Measurements from ENCODE around the gene MX2.
"Not testable (repeated sequence)": the region's sequence is repeated elsewhere in the genome, so short reads cannot be mapped to it uniquely, and the experiment has no call there.

Gene MX2

GRCh38 chr21:41418393-41418792, 56.6 kb downstream of the MX2 start:
- no peak for DNase-seq (ENCODE audit: low read depth)

- no peak for DNase-seq (ENCODE audit: low read depth)
Observed at GRCh38 chr21:41418956-41419680, 57.3 kb downstream of the MX2 start.

GRCh38 chr21:41419921-41420862, 58.4 kb downstream of the MX2 start:
- peak; percentile 70 for DNase-seq (ENCODE audit: low read depth)

GRCh38 chr21:41420998-41421397, 59.2 kb downstream of the MX2 start:
- DNase-seq (ENCODE audit: low read depth), result not testable (repeated sequence)

GRCh38 chr21:41422546-41423304, 60.9 kb downstream of the MX2 start:
- DNase-seq (ENCODE audit: low read depth), result no peak

GRCh38 chr21:41423305-41423636, 61.4 kb downstream of the MX2 start:
- DNase-seq (ENCODE audit: low read depth), result not testable (repeated sequence)

- no peak for DNase-seq (ENCODE audit: low read depth)
Observed at GRCh38 chr21:41425588-41425953, 63.7 kb downstream of the MX2 start.

- DNase-seq (ENCODE audit: low read depth), result no peak
Observed at GRCh38 chr21:41425954-41426675, 64.3 kb downstream of the MX2 start, which contains the start of gene MX1. Gene MX1 (plus strand): TSS chr21:41426239. CDS start chr21:41432071, 5,832 bp downstream.

- no peak for DNase-seq (ENCODE audit: low read depth)
Observed at GRCh38 chr21:41426676-41427404, 65.0 kb downstream of the MX2 start.

- no peak for DNase-seq (ENCODE audit: low read depth)
Observed at GRCh38 chr21:41427556-41427955, 65.7 kb downstream of the MX2 start.

GRCh38 chr21:41428311-41428710, 66.5 kb downstream of the MX2 start:
- no peak for DNase-seq (ENCODE audit: low read depth)

- no peak for DNase-seq (ENCODE audit: low read depth)
Observed at GRCh38 chr21:41428847-41429246, 67.0 kb downstream of the MX2 start.

- no peak for DNase-seq (ENCODE audit: low read depth)
Observed at GRCh38 chr21:41429305-41429704, 67.5 kb downstream of the MX2 start.

GRCh38 chr21:41429925-41430491, 68.2 kb downstream of the MX2 start:
- no peak for DNase-seq (ENCODE audit: low read depth)

GRCh38 chr21:41431788-41432548, 70.1 kb downstream of the MX2 start:
- no peak for DNase-seq (ENCODE audit: low read depth)

- no peak for DNase-seq (ENCODE audit: low read depth)
Observed at GRCh38 chr21:41432562-41433460, 71.0 kb downstream of the MX2 start.

GRCh38 chr21:41433566-41433965, 71.7 kb downstream of the MX2 start:
- DNase-seq (ENCODE audit: low read depth), result no peak

- DNase-seq (ENCODE audit: low read depth), result no peak
Observed at GRCh38 chr21:41435706-41436105, 73.9 kb downstream of the MX2 start.

GRCh38 chr21:41437729-41438128, 75.9 kb downstream of the MX2 start:
- no peak for DNase-seq (ENCODE audit: low read depth)

Data from fibroblast of the conjunctiva (primary cell).